Upper lobe of left lung (tissue), 6 donors: ENCODE data around the gene ENSA. TPM values are rescaled to one million over a fixed set of nuclear protein-coding genes. Genes with fewer than 3 reads are reported as not detected.
A peak's percentile ranks its signal among the peaks of the same experiment; 100 is the strongest.
"Not testable (repeated sequence)": the region's sequence is repeated elsewhere in the genome, so short reads cannot be mapped to it uniquely, and the experiment has no call there.

Experiments used
- ATAC-seq, 2 donors: fragments of 200-7000 bp; cut with Tn5 transposase; one replicate each; pipeline ENCODE4 v1.9.1; 2022; ENCODE audit warnings: mild to moderate bottlenecking in 2 of 2, moderate library complexity in 2 of 2; ENCODE audit not compliant: low FRiP score in 2 of 2
- DNase-seq, 2 donors: peaks; one replicate each; pipeline ENCODE4 v3.0.0-alpha.2; 2019 to 2020
- H3K27ac ChIP-seq, 4 donors: fragments of 200-600 bp; sonication (generic); one replicate each; pipeline ENCODE4 v1.5.1; 2016 to 2019
- H3K27me3 ChIP-seq, 4 donors: fragments of 200-600 bp; sonication (generic); one replicate each; pipeline ENCODE4 v1.5.1; 2017 to 2019
- H3K36me3 ChIP-seq, 4 donors: fragments of 200-600 bp; sonication (generic); one replicate each; pipeline ENCODE4 v1.5.1; 2016 to 2019
- H3K4me1 ChIP-seq, 4 donors: fragments of 200-600 bp; sonication (generic); one replicate each; pipeline ENCODE4 v1.5.1; 2018 to 2019
- H3K4me3 ChIP-seq, 4 donors: fragments of 200-600 bp; sonication (generic); one replicate each; pipeline ENCODE4 v1.5.1; 2017 to 2019; ENCODE audit warnings: mild to moderate bottlenecking in 2 of 4, moderate library complexity in 1 of 4
- H3K9me3 ChIP-seq, 4 donors: fragments of 200-600 bp; sonication (generic); one replicate each; pipeline ENCODE4 v1.5.1; 2018 to 2019
- EP300 ChIP-seq, 4 donors: sonication (generic); formaldehyde crosslinking; IDR thresholded peaks; one replicate each; pipeline ENCODE4 v1.5.1; 2017; ENCODE audit warnings: antibody characterized with exemption in 4 of 4, control low read depth in 2 of 4
- POLR2A ChIP-seq, 4 donors: fragments of 450-650 bp; IDR thresholded peaks; one replicate each; pipeline ENCODE4 v1.5.1; 2016 to 2017; ENCODE audit warnings: antibody characterized with exemption in 4 of 4, mild to moderate bottlenecking in 2 of 4
- POLR2AphosphoS5 ChIP-seq, 2 donors: sonication (generic); formaldehyde crosslinking; IDR thresholded peaks; one replicate each; pipeline ENCODE4 v1.5.1; 2017; ENCODE audit warnings: antibody characterized with exemption in 2 of 2
- WGBS, 2 donors: methylation state at CpG; one replicate each; pipeline ENCODE4 v1.1.5; 2017 to 2018; 5-methylcytosine and 5-hydroxymethylcytosine counted together
- total RNA-seq, 6 donors: library from RNA; depleted of rRNA in 4 of 6; stranded (reverse); fragments of >200 nt in 4 of 6; gene quantifications; one replicate each; pipeline versions ENCODE4 v1.1.0 to v1.2.1, GENCODE V29; 2016 to 2021
- TF ChIP-seq, protein P1 (sequence below), 6 experiments: fragments of 450-650 bp in 4 of 6; fragments of 200-600 bp in 2 of 6; sonication (generic) in 2 of 6; IDR thresholded peaks; one replicate each; pipeline ENCODE4 v1.5.1; 2016 to 2019; ENCODE audit warnings: antibody characterized with exemption in 6 of 6
- donor health status: DM: no; HTN: no; CAD: no; lungs with moderate emphysema.
- donor health status: DM: no; HTN: yes; CAD: no; lungs with severe emphysema.

Gene ENSA
- total RNA-seq, 6 donors from 2014 or later: 141 to 271 (median 212) TPM

DNA sequence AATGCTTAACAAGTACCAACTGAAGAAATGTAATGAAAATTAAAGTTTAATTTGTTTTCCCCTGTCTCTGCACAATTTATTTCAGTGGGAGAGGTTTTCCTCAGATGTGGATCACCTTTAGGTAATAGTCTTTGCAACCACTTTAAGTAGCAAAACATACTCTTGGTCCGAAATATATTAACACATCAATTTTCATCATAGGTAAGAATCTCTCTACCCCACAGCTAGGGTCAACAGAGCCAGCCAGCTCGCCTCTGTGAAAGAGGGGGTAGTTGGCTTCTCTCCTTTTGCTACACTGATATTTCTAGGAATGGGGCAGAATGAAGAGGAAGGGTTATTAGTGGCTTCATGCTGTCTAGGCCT, 25.2 kb downstream of the ENSA start:
- TF ChIP-seq, protein P1, sequence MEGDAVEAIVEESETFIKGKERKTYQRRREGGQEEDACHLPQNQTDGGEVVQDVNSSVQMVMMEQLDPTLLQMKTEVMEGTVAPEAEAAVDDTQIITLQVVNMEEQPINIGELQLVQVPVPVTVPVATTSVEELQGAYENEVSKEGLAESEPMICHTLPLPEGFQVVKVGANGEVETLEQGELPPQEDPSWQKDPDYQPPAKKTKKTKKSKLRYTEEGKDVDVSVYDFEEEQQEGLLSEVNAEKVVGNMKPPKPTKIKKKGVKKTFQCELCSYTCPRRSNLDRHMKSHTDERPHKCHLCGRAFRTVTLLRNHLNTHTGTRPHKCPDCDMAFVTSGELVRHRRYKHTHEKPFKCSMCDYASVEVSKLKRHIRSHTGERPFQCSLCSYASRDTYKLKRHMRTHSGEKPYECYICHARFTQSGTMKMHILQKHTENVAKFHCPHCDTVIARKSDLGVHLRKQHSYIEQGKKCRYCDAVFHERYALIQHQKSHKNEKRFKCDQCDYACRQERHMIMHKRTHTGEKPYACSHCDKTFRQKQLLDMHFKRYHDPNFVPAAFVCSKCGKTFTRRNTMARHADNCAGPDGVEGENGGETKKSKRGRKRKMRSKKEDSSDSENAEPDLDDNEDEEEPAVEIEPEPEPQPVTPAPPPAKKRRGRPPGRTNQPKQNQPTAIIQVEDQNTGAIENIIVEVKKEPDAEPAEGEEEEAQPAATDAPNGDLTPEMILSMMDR (IDR thresholded peaks at IDR 0.05): no peak
- TF ChIP-seq EP300 (IDR thresholded peaks at IDR 0.05) (no peak), POLR2A (IDR thresholded peaks at IDR 0.05) (no peak), POLR2AphosphoS5 (IDR thresholded peaks at IDR 0.05) (no peak)
- no peak overlapping the region for H3K4me3 ChIP-seq
- peaks cover 12 to 21% (median 15%) of the 10 kb centered on the region in 4 donors for H3K4me1 ChIP-seq
- DNase-seq (no peak), ATAC-seq (no peak)
- no peaks in the 10 kb centered on the region for H3K27me3 ChIP-seq
- H3K36me3 ChIP-seq: peaks cover 0 to 10% (median 6%) of the 10 kb centered on the region in 4 donors
- no peaks in the 10 kb centered on the region for H3K9me3 ChIP-seq
- H3K27ac ChIP-seq: peak overlapping the region; percentile 77 to 86 (median 80)
- 91 to 94% methylated on average over 2 of the region's 2 CpGs for WGBS, 2 donors

DNA sequence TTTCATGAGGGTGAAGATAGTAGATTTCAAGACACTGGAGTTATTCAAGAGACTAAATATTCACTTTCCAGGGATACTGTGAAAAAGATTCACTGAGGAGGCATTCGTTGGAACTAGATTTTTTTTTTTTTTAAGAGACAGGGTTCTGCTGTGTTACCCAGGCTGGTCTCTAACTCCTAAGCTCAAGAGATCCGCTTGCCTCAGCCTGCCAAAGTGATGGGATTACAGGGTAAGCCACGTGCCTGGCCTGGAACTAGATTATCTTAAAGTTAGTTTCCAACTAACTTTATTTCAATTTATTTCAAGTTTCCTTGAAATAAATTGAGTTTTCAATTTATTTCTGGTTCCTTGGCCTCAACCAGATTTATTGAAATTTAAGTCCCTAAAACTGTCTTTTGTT, 25.7 kb downstream of the ENSA start:
- ATAC-seq (no peak), DNase-seq (no peak)
- Histone ChIP-seq H3K27me3 (no peaks in the 10 kb centered on the region), H3K27ac (peak overlapping the region in 3 of 4 donors; percentile 77 to 86 (median 84)), H3K4me3 (no peak overlapping the region), H3K9me3 (no peaks in the 10 kb centered on the region), H3K4me1 (peaks cover 12 to 18% (median 15%) of the 10 kb centered on the region in 4 donors), H3K36me3 (peaks cover 0 to 10% (median 6%) of the 10 kb centered on the region in 4 donors)
- 90 to 94% methylated on average over 3 of the region's 3 CpGs for WGBS, 2 donors
- TF ChIP-seq EP300 (IDR thresholded peaks at IDR 0.05) (no peak), POLR2A (IDR thresholded peaks at IDR 0.05) (no peak), POLR2AphosphoS5 (IDR thresholded peaks at IDR 0.05) (no peak)
- TF ChIP-seq, protein P1 (IDR thresholded peaks at IDR 0.05): no peak

DNA sequence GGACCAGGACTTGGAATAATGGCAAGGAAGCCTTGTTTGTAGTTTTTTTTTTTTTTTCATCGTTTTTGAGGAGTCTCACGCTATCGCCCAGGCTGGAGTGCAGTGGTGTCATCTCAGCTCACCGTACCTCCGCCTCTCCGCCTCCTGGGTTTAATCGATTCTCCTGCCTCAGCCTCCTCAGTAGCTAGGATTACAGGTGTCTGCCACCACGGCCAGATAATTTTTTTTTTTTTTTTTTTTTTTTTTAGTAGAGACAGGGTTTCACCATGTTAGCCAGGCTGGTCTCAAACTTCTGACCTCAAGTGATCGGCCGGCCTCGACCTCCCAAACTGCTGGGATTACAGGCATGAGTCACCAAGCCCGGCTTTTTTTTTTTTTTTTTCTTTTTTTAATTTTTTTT, 27.0 kb downstream of the ENSA start:
- peaks cover 12 to 18% (median 15%) of the 10 kb centered on the region in 4 donors for H3K4me1 ChIP-seq
- H3K27ac ChIP-seq, H3K27me3 ChIP-seq, ATAC-seq, H3K4me3 ChIP-seq, H3K9me3 ChIP-seq, H3K36me3 ChIP-seq, DNase-seq: not testable (repeated sequence)
- WGBS, 2 donors: 94 to 97% methylated on average over 12 of the region's 12 CpGs

DNA sequence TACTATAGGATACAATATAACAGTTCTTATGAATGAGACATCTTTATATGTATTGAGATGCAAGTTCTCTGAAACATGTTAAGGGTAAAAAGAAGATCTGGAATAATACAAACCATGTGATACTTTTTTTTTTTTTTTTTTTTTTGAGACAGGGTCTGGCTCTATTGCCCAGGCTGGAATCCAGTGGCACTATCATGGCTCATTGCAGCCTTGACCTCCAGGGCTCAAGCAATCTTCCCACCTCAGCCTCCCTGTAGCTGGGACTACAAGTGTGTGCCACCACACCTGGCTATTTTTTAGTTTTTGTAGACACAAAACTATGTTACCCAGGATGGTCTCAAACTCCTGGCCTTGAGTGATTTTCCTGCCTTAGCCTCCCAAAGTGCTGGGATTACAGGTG, 27.9 kb downstream of the ENSA start:
- ATAC-seq: no peak
- no peaks in the 10 kb centered on the region for H3K9me3 ChIP-seq
- TF ChIP-seq POLR2AphosphoS5 (IDR thresholded peaks at IDR 0.05): no peak
- H3K27me3 ChIP-seq: no peaks in the 10 kb centered on the region
- H3K4me1 ChIP-seq: peaks cover 12 to 18% (median 15%) of the 10 kb centered on the region in 4 donors
- peaks cover 0 to 10% (median 6%) of the 10 kb centered on the region in 4 donors for H3K36me3 ChIP-seq
- no peak for DNase-seq
- no peak overlapping the region for H3K27ac ChIP-seq
- no peak overlapping the region for H3K4me3 ChIP-seq

DNA sequence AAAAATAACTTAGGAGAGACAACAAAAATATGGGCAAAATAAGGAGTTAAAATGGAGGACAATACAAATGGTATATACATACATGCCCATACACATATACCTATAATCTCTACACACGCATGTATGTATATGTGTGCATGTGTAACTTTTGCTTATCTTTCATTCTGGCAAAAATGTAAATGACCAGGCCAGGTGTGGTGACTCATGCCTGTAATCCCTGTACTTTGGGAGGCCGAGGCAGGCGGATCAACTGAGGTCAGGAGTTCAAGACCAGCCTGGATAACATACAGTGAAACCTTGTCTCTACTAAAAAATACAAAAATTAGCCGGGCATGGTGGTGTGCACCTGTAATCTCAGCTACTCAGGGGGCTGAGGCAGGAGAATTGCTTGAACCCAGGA, 31.1 kb downstream of the ENSA start:
- not testable (repeated sequence) for H3K9me3 ChIP-seq, DNase-seq, H3K4me3 ChIP-seq, H3K27ac ChIP-seq, H3K4me1 ChIP-seq, ATAC-seq, H3K27me3 ChIP-seq, H3K36me3 ChIP-seq
- WGBS, 2 donors: 95 to 97% methylated on average over 4 of the region's 4 CpGs

DNA sequence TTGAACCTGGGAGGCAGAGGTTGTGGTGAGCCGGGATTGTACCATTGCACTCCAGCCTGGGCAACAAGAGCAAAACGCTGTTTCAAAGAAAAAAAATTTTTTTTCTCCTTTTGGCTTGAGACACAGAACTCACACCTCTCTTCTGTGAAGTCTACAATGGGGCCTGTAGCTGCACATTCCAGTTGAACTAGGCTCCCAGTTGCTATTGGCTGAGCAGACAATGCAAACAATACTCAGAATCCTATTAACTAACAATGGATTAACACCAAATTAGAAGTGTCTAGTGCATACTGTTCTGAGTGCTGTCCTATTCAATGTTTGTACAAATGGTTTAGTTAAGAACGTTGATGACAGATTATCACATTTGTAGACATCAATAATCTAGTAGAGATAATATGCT, 32.4 kb downstream of the ENSA start:
- Histone ChIP-seq H3K27ac (no peak overlapping the region), H3K36me3 (peaks cover 0 to 10% (median 6%) of the 10 kb centered on the region in 4 donors), H3K27me3 (no peaks in the 10 kb centered on the region), H3K9me3 (no peaks in the 10 kb centered on the region), H3K4me3 (no peak overlapping the region), H3K4me1 (no peaks in the 10 kb centered on the region)
- ATAC-seq: no peak
- TF ChIP-seq POLR2AphosphoS5 (IDR thresholded peaks at IDR 0.05) (no peak), POLR2A (IDR thresholded peaks at IDR 0.05) (no peak), EP300 (IDR thresholded peaks at IDR 0.05) (no peak)
- TF ChIP-seq, protein P1 (IDR thresholded peaks at IDR 0.05): no peak
- WGBS, 2 donors: 73 to 74% methylated on average over 3 of the region's 3 CpGs
- no peak for DNase-seq
